Mucosa of rectum (tissue), 2 donors: Measurements from ENCODE around the gene BPIFB3.
"Not testable (repeated sequence)": the region's sequence is repeated elsewhere in the genome, so short reads cannot be mapped to it uniquely, and the experiment has no call there.

Experiments used
- H3K27ac ChIP-seq, 2 donors: one replicate each; pipeline ENCODE4 v1.7.0; 2013; ENCODE audit warnings: inconsistent platforms in 2 of 2, low read depth in 2 of 2, low read length in 2 of 2
- H3K27me3 ChIP-seq, 2 donors: one replicate each; pipeline ENCODE4 v1.7.0; 2013; ENCODE audit warnings: low read length in 2 of 2; ENCODE audit not compliant: control insufficient read depth in 2 of 2, insufficient read depth in 2 of 2
- H3K36me3 ChIP-seq, 2 donors: one replicate each; pipeline ENCODE4 v1.7.0; 2013; ENCODE audit warnings: low read length in 2 of 2; ENCODE audit not compliant: control insufficient read depth in 2 of 2, insufficient read depth in 2 of 2
- H3K4me1 ChIP-seq, 2 donors: one replicate each; pipeline ENCODE4 v1.7.0; 2013; ENCODE audit warnings: low read length in 2 of 2, mild to moderate bottlenecking in 1 of 2; ENCODE audit not compliant: control insufficient read depth in 2 of 2, insufficient read depth in 2 of 2
- H3K4me3 ChIP-seq, 2 donors: one replicate each; pipeline ENCODE4 v1.7.0; 2013; ENCODE audit warnings: low read length in 2 of 2
- H3K9ac ChIP-seq, 2 donors: one replicate each; pipeline ENCODE4 v1.7.0; 2013; ENCODE audit warnings: low read length in 2 of 2, low read depth in 1 of 2, mild to moderate bottlenecking in 1 of 2
- H3K9me3 ChIP-seq, 2 donors: one replicate each; pipeline ENCODE4 v1.7.0; 2013; ENCODE audit warnings: low read length in 2 of 2; ENCODE audit not compliant: control insufficient read depth in 2 of 2
- donor health status: healthy.
- donor health status: Normal muscosa, but diverticular disease.

BPIFB3 gene

DNA sequence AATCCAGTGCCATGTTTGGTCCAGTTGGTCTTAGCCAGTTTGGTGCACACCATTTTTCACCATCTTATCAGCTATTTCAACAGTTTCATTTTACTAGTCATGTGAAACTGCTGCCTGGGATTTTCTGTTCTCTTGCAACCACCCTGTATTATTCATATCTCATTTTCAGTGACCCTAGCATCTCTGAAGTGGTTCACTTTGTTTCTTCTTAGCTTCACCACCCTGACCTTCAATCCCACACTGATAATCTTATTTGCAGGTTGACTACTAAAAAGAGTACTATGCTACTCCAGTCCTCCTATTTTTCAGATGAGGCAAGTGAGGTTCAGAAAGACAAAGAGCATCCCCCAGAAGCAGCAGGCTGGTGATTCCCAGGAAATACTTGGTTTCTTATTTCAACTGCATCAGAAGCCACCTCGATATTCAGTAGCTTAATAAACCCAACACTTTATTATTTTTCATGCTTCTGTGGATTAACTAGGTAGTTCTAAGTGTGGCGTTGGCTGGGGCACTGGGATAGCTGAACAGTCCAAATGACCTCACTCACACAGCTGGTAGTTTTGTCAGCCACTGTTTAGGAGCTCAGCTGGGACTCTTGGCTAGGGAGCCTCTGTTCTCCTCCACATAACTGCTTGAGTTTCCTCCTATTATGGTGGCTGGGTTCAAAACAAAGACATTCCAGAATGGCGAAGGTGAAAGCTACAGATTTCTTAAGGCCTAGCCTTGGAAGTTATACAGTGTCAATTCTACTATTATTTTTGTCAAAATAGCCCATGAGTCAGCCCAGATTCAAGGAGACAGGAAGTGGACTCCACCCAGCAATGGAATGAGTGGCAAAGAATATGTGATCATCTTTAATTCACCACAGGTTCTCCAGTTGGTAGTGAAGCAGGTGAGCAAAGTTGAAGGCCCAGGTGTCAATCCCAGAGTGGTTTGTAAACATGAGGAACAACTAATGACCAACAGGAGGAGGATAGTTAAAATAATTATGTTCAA is 66.3 kb downstream of the BPIFB3 start:
- peaks cover 0 to 5% of the 10 kb centered on the region in 2 donors for H3K9me3 ChIP-seq
- no peaks in the 10 kb centered on the region for H3K4me1 ChIP-seq
- H3K27me3 ChIP-seq, result no peaks in the 10 kb centered on the region
- H3K27ac ChIP-seq, result no peak overlapping the region
- no peak overlapping the region for H3K4me3 ChIP-seq
- H3K36me3 ChIP-seq, result no peaks in the 10 kb centered on the region
- no peak overlapping the region for H3K9ac ChIP-seq

DNA sequence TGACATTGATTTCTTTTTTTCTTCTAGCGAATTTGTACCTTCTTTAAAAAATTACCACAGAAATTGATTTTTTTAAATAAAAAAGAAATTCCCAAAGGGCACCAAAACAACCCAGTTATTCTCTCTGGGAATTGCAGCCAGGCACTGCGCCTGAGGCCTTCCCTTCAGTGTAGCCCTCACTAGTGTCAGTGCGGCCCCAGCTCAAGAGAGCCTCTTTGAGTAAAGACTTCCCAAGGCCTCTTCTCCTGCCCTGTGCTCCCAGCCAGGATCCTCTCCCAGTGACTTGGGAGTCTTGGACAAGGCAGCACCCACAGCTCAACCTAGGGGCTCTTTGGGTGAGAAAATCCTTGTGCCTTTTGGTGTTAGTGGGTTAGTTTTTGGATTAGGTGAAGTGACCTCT is 67.2 kb downstream of the BPIFB3 start:
- Histone ChIP-seq H3K36me3 (no peaks in the 10 kb centered on the region), H3K9ac (no peak overlapping the region), H3K27ac (no peak overlapping the region), H3K4me1 (no peaks in the 10 kb centered on the region), H3K27me3 (no peaks in the 10 kb centered on the region), H3K9me3 (peaks cover 0 to 5% of the 10 kb centered on the region in 2 donors), H3K4me3 (no peak overlapping the region)

DNA sequence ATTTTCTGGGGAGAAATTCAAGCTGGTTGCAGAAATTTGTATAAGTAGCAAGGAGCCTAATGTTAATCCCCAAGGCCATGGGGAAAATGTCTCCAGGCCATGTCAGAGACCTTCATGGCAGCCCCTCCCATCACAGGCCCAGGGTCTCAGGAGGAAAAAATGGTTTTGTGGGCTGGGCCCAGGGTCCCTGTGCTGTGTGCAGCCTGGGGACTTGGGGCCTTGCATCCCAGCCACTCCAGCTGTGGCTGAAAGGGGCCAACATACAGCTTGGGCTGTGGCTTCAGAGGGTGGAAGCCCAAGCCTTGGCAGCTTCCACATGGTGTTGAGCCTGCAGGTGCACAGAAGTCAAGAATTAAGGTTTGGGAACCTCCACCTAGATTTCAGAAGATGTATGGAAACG is 68.6 kb downstream of the BPIFB3 start:
- not testable (repeated sequence) for H3K27me3 ChIP-seq, H3K9me3 ChIP-seq, H3K27ac ChIP-seq, H3K9ac ChIP-seq, H3K4me3 ChIP-seq, H3K4me1 ChIP-seq, H3K36me3 ChIP-seq
